B cell (primary cell): ENCODE data around the gene APOC1.

ENCODE experiments used
- CTCF ChIP-seq: fragments of 200-600 bp; IDR thresholded peaks from one replicate; pipeline ENCODE4 v1.8.0; 2022; ENCODE audit warnings: antibody characterized with exemption, mild to moderate bottlenecking
- EZH2 ChIP-seq: IDR thresholded peaks from 2 replicates; pipeline ENCODE4 v1.6.1; 2012; ENCODE audit warnings: borderline replicate concordance, low read depth, mild to moderate bottlenecking, moderate library complexity, low read length; ENCODE audit not compliant: insufficient read depth, poor library complexity, severe bottlenecking

- TF ChIP-seq CTCF, result no peak
- TF ChIP-seq EZH2, result no peak
Measured at GRCh38 chr19:44961821-44962220, 47.4 kb downstream of the APOC1 start.
